ENCODE data around the gene FGL2.
"Not testable (repeated sequence)": the region's sequence is repeated elsewhere in the genome, so short reads cannot be mapped to it uniquely, and the experiment has no call there.

GRCh38 chr7:77174418-77174817, 25.2 kb downstream of the FGL2 start:
- not testable (repeated sequence) for TF ChIP-seq POLR2A, CTCF (IDR thresholded peaks at IDR 0.05)

Measured in esophagus squamous epithelium (tissue), 4 donors.